Thymus (tissue), 11 donors: ENCODE results near the gene CLPTM1. TPM values are rescaled to one million over a fixed set of nuclear protein-coding genes. Genes with fewer than 3 reads are reported as not detected.

ENCODE experiments used
- DNase-seq, 9 donors: peaks; one replicate each; pipeline ENCODE4 v3.0.0-alpha.2; 2013; ENCODE audit warnings: low spot score in 9 of 9, low read depth in 6 of 9, missing footprints in 1 of 9
- H3K27ac ChIP-seq, 2 donors: one replicate each; pipeline ENCODE4 v1.5.1; 2013; ENCODE audit warnings: control low read depth in 1 of 2, low read depth in 1 of 2, low read length in 1 of 2, mild to moderate bottlenecking in 1 of 2, moderate library complexity in 1 of 2
- H3K27me3 ChIP-seq, 2 donors: one replicate each; pipeline ENCODE4 v1.5.1; 2013; ENCODE audit warnings: low read length in 1 of 2; ENCODE audit not compliant: control insufficient read depth in 2 of 2, insufficient read depth in 1 of 2
- H3K36me3 ChIP-seq, 2 donors: one replicate each; pipeline ENCODE4 v1.5.1; 2013; ENCODE audit warnings: low read length in 1 of 2, mild to moderate bottlenecking in 1 of 2, moderate library complexity in 1 of 2; ENCODE audit not compliant: control insufficient read depth in 2 of 2, insufficient read depth in 2 of 2
- H3K4me1 ChIP-seq, 2 donors: one replicate each; pipeline ENCODE4 v1.5.1; 2013; ENCODE audit warnings: low read length in 2 of 2; ENCODE audit not compliant: control insufficient read depth in 2 of 2, insufficient read depth in 2 of 2
- H3K4me3 ChIP-seq, 2 donors: one replicate each; pipeline ENCODE4 v1.5.1; 2013; ENCODE audit warnings: low read length in 2 of 2, control low read depth in 1 of 2, mild to moderate bottlenecking in 1 of 2
- H3K9me3 ChIP-seq, 2 donors: one replicate each; pipeline ENCODE4 v1.5.1; 2013; ENCODE audit warnings: low read length in 1 of 2, mild to moderate bottlenecking in 1 of 2; ENCODE audit not compliant: control insufficient read depth in 2 of 2, insufficient read depth in 1 of 2
- WGBS: extraction: QIAGEN DNeasy Blood & Tissue Kit; methylation state at CpG from one replicate; pipeline ENCODE4 v1.1.7; 2013; 5-methylcytosine and 5-hydroxymethylcytosine counted together
- polyA plus RNA-seq: library from polyadenylated mRNA; stranded (reverse); fragments of 200-250 nt; gene quantifications from one replicate; pipeline ENCODE4 v1.2.3, GENCODE V29; 2013
- total RNA-seq: library from RNA; stranded (reverse); fragments of 120-200 nt; gene quantifications from one replicate; pipeline ENCODE4 v1.2.4, GENCODE V29; 2013
- donor health status: healthy.

CLPTM1 gene
- total and polyA plus RNA-seq, 2 donors, result 14.6 to 36.8 TPM

GRCh38 chr19:44931541-44931940 is 23.6 kb upstream of the CLPTM1 start:
- H3K9me3 ChIP-seq, result no peaks in the 10 kb centered on the region
- H3K36me3 ChIP-seq, result no peaks in the 10 kb centered on the region
- H3K4me3 ChIP-seq, result no peak overlapping the region
- H3K27me3 ChIP-seq, result peaks cover 0 to 8% of the 10 kb centered on the region in 2 donors
- H3K4me1 ChIP-seq, result no peaks in the 10 kb centered on the region
- no peak for DNase-seq
- H3K27ac ChIP-seq, result no peak overlapping the region
- 95% methylated on average over 4 of the region's 4 CpGs for WGBS

GRCh38 chr19:44939668-44940067 is 15.5 kb upstream of the CLPTM1 start:
- Histone ChIP-seq H3K4me3 (no peak overlapping the region), H3K27ac (no peak overlapping the region), H3K27me3 (no peaks in the 10 kb centered on the region), H3K36me3 (no peaks in the 10 kb centered on the region), H3K9me3 (no peaks in the 10 kb centered on the region), H3K4me1 (no peaks in the 10 kb centered on the region)
- WGBS, result 90% methylated on average over 5 of the region's 5 CpGs
- no peak for DNase-seq

GRCh38 chr19:44942067-44942571 is 13.1 kb upstream of the CLPTM1 start, which contains the start of gene APOC4:
Gene APOC4 (plus strand): TSS chr19:44942237. CDS start chr19:44942278, 41 bp downstream.
- Histone ChIP-seq H3K36me3 (no peaks in the 10 kb centered on the region), H3K4me1 (no peaks in the 10 kb centered on the region), H3K4me3 (no peak within 1 kb of the TSS), H3K9me3 (no peaks in the 10 kb centered on the region), H3K27ac (no peak within 1 kb of the TSS), H3K27me3 (no peaks in the 10 kb centered on the region)
- no peak for DNase-seq
- WGBS, result 91% methylated on average over 14 of the region's 14 CpGs

DNA sequence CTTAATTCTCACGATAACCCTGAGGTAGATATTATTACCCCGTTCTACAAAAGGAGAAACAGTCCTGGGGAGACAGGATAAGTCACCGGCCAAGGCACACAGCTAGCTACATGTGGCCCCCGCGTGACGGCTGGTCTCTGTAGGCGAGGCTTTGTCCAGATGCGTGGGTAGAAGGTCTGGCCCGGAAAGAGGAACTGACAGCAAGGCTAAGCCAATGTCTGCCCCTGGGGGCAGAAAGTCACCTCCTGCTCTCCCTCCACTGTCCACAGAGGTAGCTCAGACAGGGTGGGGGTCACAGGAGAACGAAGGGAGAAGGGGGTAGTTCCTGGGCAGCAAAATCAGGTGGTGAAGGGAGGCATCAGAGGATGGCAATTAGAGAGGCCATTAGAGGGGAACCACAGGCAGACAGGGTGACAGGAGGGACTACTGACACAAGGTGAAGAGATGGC is 11.4 kb upstream of the CLPTM1 start:
- 34% methylated on average over 10 of the region's 10 CpGs for WGBS
- H3K4me1 ChIP-seq, result no peaks in the 10 kb centered on the region
- H3K27ac ChIP-seq, result no peak overlapping the region
- H3K4me3 ChIP-seq, result no peak overlapping the region
- H3K27me3 ChIP-seq, result no peaks in the 10 kb centered on the region
- DNase-seq, result no peak
- H3K9me3 ChIP-seq, result no peaks in the 10 kb centered on the region
- no peaks in the 10 kb centered on the region for H3K36me3 ChIP-seq

DNA sequence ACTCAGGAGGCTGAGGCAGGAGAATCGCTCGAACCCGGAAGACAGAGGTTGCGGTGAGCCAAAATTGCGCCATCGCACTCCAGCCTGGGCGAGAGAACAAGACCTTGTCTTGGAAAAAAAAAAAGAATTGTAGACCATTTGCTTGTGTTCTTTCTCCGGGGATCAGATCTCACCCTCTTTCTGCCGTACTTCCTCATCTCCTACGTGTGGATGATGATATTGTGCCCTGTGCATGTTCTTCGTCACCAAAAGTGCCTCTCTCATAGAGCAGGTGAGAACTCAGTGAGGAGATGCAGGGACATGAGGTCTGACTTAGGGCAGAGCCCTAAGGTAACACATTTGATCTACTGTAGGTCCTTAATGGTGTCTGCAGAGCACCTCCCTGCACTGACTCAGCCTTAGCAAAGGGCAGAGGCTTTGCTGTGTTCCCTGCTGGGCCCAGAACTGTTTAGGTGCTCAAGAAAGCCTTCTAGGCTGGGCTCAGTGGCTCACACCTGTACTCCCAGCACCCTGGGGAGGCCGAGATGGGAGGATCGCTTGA is 8.1 kb upstream of the CLPTM1 start:
- H3K27ac ChIP-seq, result no peak overlapping the region
- WGBS, result 97% methylated on average over 13 of the region's 13 CpGs
- peaks cover 0 to 5% of the 10 kb centered on the region in 2 donors for H3K36me3 ChIP-seq
- H3K4me3 ChIP-seq, result no peak overlapping the region
- H3K27me3 ChIP-seq, result no peaks in the 10 kb centered on the region
- no peaks in the 10 kb centered on the region for H3K9me3 ChIP-seq
- no peak for DNase-seq
- no peaks in the 10 kb centered on the region for H3K4me1 ChIP-seq

GRCh38 chr19:44948237-44948636 is 6.9 kb upstream of the CLPTM1 start:
- Histone ChIP-seq H3K9me3 (no peaks in the 10 kb centered on the region), H3K4me1 (no peaks in the 10 kb centered on the region), H3K36me3 (peaks cover 0 to 5% of the 10 kb centered on the region in 2 donors), H3K4me3 (no peak overlapping the region), H3K27me3 (no peaks in the 10 kb centered on the region), H3K27ac (no peak overlapping the region)
- DNase-seq, result no peak
- WGBS, result over 99% methylated on average over 5 of the region's 5 CpGs

- peaks cover 0 to 5% of the 10 kb centered on the region in 2 donors for H3K36me3 ChIP-seq
- 95% methylated on average over 5 of the region's 5 CpGs for WGBS
- no peak overlapping the region for H3K27ac ChIP-seq
- no peaks in the 10 kb centered on the region for H3K27me3 ChIP-seq
- no peak for DNase-seq
- H3K9me3 ChIP-seq, result no peaks in the 10 kb centered on the region
- H3K4me3 ChIP-seq, result no peak overlapping the region
- H3K4me1 ChIP-seq, result peaks cover 0 to under 1% of the 10 kb centered on the region in 2 donors
Observed at GRCh38 chr19:44948763-44949374, 6.3 kb upstream of the CLPTM1 start.

GRCh38 chr19:44949550-44949949 is 5.6 kb upstream of the CLPTM1 start:
- H3K4me1 ChIP-seq, result peaks cover 0 to 7% of the 10 kb centered on the region in 2 donors
- peaks cover 0 to 5% of the 10 kb centered on the region in 2 donors for H3K36me3 ChIP-seq
- no peaks in the 10 kb centered on the region for H3K9me3 ChIP-seq
- no peak overlapping the region for H3K4me3 ChIP-seq
- WGBS, result 96% methylated on average over 9 of the region's 9 CpGs
- no peaks in the 10 kb centered on the region for H3K27me3 ChIP-seq
- no peak for DNase-seq
- no peak overlapping the region for H3K27ac ChIP-seq
